HepG2 (cell line): ENCODE results near the gene HBEGF. TPM values are rescaled to one million over a fixed set of nuclear protein-coding genes. Genes with fewer than 3 reads are reported as not detected.

Source experiments
- GZF1 ChIP-seq: sonication (generic); formaldehyde crosslinking; IDR thresholded peaks from 2 replicates; pipeline ENCODE4 v1.5.1; 2020; ENCODE audit warnings: mild to moderate bottlenecking, missing genetic modification reagents
- JUN ChIP-seq: sonication (generic); formaldehyde crosslinking; IDR thresholded peaks from 2 replicates; pipeline ENCODE4 v1.4.0; 2020; ENCODE audit warnings: mild to moderate bottlenecking, missing genetic modification reagents
- NCOA2 ChIP-seq: sonication (generic); formaldehyde crosslinking; IDR thresholded peaks from 2 replicates; pipeline ENCODE4 v1.8.0; 2022; ENCODE audit warnings: inconsistent platforms
- RBM22 ChIP-seq: fragments of 200-400 bp; formaldehyde crosslinking; optimal IDR thresholded peaks from 2 replicates; pipeline ENCODE3; 2017; ENCODE audit warnings: mild to moderate bottlenecking, low read length, moderate library complexity
- RCOR2 ChIP-seq: IDR thresholded peaks from 2 replicates; pipeline ENCODE4 v1.6.1; 2016; ENCODE audit warnings: missing biosample characterization, missing genetic modification reagents
- STAG1 ChIP-seq: sonication (generic); formaldehyde crosslinking; IDR thresholded peaks from 2 replicates; pipeline ENCODE4 v1.4.0; 2020; ENCODE audit warnings: missing genetic modification reagents
- STAT5B ChIP-seq: sonication (generic); formaldehyde crosslinking; IDR thresholded peaks from 2 replicates; pipeline ENCODE4 v1.4.0; 2020; ENCODE audit warnings: missing genetic modification reagents
- XRCC5 ChIP-seq: fragments of 200-400 bp; formaldehyde crosslinking; optimal IDR thresholded peaks from 2 replicates; pipeline ENCODE3; 2017; ENCODE audit warnings: mild to moderate bottlenecking, low read length
- ZNF501 ChIP-seq: sonication (generic); formaldehyde crosslinking; IDR thresholded peaks from 2 replicates; pipeline ENCODE4 v1.5.1; 2020; ENCODE audit warnings: mild to moderate bottlenecking, moderate library complexity, missing genetic modification reagents
- ZNF598 ChIP-seq: sonication (generic); formaldehyde crosslinking; IDR thresholded peaks from 2 replicates; pipeline ENCODE4 v1.5.1; 2020; ENCODE audit warnings: mild to moderate bottlenecking, missing genetic modification reagents, borderline replicate concordance
- ZNF614 ChIP-seq: IDR thresholded peaks from 2 replicates; pipeline ENCODE4 v1.6.1; 2018; ENCODE audit warnings: missing biosample characterization, missing genetic modification reagents, inconsistent platforms, borderline replicate concordance
- polyA plus RNA-seq, 8 experiments: library from polyadenylated mRNA; depleted of rRNA in 3 of 8; stranded (reverse) in 7 of 8; unstranded in 1 of 8; fragments of >200 nt; fragmentation: Illumina TruSeq in 4 of 8; extraction: Trizol in 4 of 8; gene quantifications; 2 replicates each; pipeline versions ENCODE4 v1.2.1 to v1.2.3, GENCODE V29; 2011 to 2016; ENCODE audit warnings: low read depth in 4 of 8, missing spikeins in 1 of 8, mixed read lengths in 1 of 8; ENCODE audit not compliant: insufficient read depth in 1 of 8
- total RNA-seq, 5 experiments: library from RNA; depleted of rRNA; stranded (reverse); fragments of >200 nt; fragmentation: Illumina TruSeq; extraction: Trizol; gene quantifications; 2 replicates each; pipeline ENCODE4 v1.2.3, GENCODE V29; 2016; ENCODE audit warnings: low read depth in 1 of 5
- TF ChIP-seq, protein P1 (sequence below): sonication (generic); formaldehyde crosslinking; IDR thresholded peaks from 2 replicates; pipeline ENCODE4 v1.5.1; 2020; ENCODE audit warnings: mild to moderate bottlenecking, missing genetic modification reagents, moderate library complexity
- TF ChIP-seq, protein P2 (sequence below): sonication (generic); formaldehyde crosslinking; IDR thresholded peaks from 2 replicates; pipeline ENCODE4 v1.4.0; 2020; ENCODE audit warnings: mild to moderate bottlenecking, missing genetic modification reagents, borderline replicate concordance
- TF ChIP-seq, protein P3 (sequence below): sonication (generic); formaldehyde crosslinking; IDR thresholded peaks from 2 replicates; pipeline ENCODE4 v1.8.1; 2023; ENCODE audit warnings: mild to moderate bottlenecking, inconsistent platforms, moderate library complexity, missing genetic modification reagents, borderline replicate concordance
- TF ChIP-seq, protein P4 (sequence below): sonication (generic); formaldehyde crosslinking; IDR thresholded peaks from 2 replicates; pipeline ENCODE4 v1.4.0; 2020; ENCODE audit warnings: mild to moderate bottlenecking, missing genetic modification reagents
- TF ChIP-seq, protein P5 (sequence below): sonication (generic); formaldehyde crosslinking; IDR thresholded peaks from 2 replicates; pipeline ENCODE4 v1.5.0; 2020; ENCODE audit warnings: missing genetic modification reagents, mild to moderate bottlenecking, borderline replicate concordance
- TF ChIP-seq, protein P6 (sequence below): sonication (generic); formaldehyde crosslinking; IDR thresholded peaks from 2 replicates; pipeline ENCODE4 v1.4.0; 2020; ENCODE audit warnings: missing genetic modification reagents, borderline replicate concordance

HBEGF gene
- total and polyA plus RNA-seq, 2 of the 13 experiments (the other 11 are each of a cell fraction or from before 2014, with no cell fraction given) = 1.7 to 5.0 TPM

DNA sequence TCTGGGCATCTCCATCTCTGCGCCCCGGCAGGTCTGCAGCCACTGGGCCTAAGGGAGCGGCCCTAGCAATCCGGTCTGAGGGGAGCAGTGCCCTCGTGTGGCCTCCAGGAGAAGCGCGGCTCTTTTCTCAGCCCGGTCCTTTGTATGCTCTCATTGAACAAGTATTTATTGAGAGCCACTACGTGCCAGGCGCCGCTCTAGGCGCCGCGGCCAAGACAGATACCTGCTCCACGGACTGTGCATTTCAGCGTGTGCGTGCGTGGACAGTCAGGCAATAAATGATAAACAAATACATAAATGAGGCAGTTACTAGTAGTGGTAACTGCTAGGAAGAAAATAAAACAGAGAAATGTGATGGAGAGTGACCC, 11.3 kb upstream of the HBEGF start (continued):
- TF ChIP-seq, protein P1, sequence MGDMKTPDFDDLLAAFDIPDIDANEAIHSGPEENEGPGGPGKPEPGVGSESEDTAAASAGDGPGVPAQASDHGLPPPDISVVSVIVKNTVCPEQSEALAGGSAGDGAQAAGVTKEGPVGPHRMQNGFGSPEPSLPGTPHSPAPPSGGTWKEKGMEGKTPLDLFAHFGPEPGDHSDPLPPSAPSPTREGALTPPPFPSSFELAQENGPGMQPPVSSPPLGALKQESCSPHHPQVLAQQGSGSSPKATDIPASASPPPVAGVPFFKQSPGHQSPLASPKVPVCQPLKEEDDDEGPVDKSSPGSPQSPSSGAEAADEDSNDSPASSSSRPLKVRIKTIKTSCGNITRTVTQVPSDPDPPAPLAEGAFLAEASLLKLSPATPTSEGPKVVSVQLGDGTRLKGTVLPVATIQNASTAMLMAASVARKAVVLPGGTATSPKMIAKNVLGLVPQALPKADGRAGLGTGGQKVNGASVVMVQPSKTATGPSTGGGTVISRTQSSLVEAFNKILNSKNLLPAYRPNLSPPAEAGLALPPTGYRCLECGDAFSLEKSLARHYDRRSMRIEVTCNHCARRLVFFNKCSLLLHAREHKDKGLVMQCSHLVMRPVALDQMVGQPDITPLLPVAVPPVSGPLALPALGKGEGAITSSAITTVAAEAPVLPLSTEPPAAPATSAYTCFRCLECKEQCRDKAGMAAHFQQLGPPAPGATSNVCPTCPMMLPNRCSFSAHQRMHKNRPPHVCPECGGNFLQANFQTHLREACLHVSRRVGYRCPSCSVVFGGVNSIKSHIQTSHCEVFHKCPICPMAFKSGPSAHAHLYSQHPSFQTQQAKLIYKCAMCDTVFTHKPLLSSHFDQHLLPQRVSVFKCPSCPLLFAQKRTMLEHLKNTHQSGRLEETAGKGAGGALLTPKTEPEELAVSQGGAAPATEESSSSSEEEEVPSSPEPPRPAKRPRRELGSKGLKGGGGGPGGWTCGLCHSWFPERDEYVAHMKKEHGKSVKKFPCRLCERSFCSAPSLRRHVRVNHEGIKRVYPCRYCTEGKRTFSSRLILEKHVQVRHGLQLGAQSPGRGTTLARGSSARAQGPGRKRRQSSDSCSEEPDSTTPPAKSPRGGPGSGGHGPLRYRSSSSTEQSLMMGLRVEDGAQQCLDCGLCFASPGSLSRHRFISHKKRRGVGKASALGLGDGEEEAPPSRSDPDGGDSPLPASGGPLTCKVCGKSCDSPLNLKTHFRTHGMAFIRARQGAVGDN (CRISPR knock-in tag) = peak; percentile 65
- TF ChIP-seq STAT5B (CRISPR knock-in tag) (no peak), ZNF614 (CRISPR knock-in tag) (no peak), XRCC5 (peak; percentile 70), RBM22 (no peak), NCOA2 (0 out of 2 replicates have a peak, but pooled peaks have one; percentile 3), STAG1 (CRISPR knock-in tag) (peak; percentile 90), ZNF501 (CRISPR knock-in tag) (peak; percentile 72), ZNF598 (CRISPR knock-in tag) (0 out of 2 replicates have a peak, but pooled peaks have one; percentile 57), GZF1 (CRISPR knock-in tag) (no peak), JUN (CRISPR knock-in tag) (peak; percentile 91), RCOR2 (CRISPR knock-in tag) (peak; percentile 84; the same call in 1 of the 2 replicates)
- TF ChIP-seq, protein P2, sequence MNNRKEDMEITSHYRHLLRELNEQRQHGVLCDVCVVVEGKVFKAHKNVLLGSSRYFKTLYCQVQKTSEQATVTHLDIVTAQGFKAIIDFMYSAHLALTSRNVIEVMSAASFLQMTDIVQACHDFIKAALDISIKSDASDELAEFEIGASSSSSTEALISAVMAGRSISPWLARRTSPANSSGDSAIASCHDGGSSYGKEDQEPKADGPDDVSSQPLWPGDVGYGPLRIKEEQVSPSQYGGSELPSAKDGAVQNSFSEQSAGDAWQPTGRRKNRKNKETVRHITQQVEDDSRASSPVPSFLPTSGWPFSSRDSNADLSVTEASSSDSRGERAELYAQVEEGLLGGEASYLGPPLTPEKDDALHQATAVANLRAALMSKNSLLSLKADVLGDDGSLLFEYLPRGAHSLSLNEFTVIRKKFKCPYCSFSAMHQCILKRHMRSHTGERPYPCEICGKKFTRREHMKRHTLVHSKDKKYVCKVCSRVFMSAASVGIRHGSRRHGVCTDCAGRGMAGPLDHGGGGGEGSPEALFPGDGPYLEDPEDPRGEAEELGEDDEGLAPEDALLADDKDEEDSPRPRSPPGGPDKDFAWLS = no peak
- TF ChIP-seq, protein P3, sequence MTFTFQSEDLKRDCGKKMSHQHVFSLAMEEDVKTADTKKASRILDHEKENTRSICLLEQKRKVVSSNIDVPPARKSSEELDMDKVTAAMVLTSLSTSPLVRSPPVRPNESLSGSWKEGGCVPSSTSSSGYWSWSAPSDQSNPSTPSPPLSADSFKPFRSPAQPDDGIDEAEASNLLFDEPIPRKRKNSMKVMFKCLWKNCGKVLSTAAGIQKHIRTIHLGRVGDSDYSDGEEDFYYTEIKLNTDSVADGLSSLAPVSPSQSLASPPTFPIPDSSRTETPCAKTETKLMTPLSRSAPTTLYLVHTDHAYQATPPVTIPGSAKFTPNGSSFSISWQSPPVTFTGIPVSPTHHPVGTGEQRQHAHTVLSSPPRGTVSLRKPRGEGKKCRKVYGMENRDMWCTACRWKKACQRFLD = no peak
- TF ChIP-seq, protein P4, sequence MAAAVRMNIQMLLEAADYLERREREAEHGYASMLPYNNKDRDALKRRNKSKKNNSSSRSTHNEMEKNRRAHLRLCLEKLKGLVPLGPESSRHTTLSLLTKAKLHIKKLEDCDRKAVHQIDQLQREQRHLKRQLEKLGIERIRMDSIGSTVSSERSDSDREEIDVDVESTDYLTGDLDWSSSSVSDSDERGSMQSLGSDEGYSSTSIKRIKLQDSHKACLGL (CRISPR knock-in tag) = no peak
- TF ChIP-seq, protein P5, sequence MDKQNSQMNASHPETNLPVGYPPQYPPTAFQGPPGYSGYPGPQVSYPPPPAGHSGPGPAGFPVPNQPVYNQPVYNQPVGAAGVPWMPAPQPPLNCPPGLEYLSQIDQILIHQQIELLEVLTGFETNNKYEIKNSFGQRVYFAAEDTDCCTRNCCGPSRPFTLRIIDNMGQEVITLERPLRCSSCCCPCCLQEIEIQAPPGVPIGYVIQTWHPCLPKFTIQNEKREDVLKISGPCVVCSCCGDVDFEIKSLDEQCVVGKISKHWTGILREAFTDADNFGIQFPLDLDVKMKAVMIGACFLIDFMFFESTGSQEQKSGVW = no peak
- TF ChIP-seq, protein P6, sequence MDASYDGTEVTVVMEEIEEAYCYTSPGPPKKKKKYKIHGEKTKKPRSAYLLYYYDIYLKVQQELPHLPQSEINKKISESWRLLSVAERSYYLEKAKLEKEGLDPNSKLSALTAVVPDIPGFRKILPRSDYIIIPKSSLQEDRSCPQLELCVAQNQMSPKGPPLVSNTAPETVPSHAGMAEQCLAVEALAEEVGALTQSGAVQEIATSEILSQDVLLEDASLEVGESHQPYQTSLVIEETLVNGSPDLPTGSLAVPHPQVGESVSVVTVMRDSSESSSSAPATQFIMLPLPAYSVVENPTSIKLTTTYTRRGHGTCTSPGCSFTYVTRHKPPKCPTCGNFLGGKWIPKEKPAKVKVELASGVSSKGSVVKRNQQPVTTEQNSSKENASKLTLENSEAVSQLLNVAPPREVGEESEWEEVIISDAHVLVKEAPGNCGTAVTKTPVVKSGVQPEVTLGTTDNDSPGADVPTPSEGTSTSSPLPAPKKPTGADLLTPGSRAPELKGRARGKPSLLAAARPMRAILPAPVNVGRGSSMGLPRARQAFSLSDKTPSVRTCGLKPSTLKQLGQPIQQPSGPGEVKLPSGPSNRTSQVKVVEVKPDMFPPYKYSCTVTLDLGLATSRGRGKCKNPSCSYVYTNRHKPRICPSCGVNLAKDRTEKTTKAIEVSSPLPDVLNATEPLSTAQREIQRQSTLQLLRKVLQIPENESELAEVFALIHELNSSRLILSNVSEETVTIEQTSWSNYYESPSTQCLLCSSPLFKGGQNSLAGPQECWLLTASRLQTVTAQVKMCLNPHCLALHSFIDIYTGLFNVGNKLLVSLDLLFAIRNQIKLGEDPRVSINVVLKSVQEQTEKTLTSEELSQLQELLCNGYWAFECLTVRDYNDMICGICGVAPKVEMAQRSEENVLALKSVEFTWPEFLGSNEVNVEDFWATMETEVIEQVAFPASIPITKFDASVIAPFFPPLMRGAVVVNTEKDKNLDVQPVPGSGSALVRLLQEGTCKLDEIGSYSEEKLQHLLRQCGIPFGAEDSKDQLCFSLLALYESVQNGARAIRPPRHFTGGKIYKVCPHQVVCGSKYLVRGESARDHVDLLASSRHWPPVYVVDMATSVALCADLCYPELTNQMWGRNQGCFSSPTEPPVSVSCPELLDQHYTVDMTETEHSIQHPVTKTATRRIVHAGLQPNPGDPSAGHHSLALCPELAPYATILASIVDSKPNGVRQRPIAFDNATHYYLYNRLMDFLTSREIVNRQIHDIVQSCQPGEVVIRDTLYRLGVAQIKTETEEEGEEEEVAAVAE = 0 out of 2 replicates have a peak, but pooled peaks have one; percentile 29
